DOHH2 (cell line): Measurements from ENCODE around the gene CGN.

Experiments used
- H3F3A ChIP-seq: fragments of 200-600 bp; sonication (generic), shearing (Covaris generic); 2 replicates; pipeline ENCODE4 v1.6.0; 2016; ENCODE audit warnings: antibody characterized with exemption, mild to moderate bottlenecking; ENCODE audit not compliant: control insufficient read depth, insufficient read depth
- H3K27ac ChIP-seq: fragments of 200-600 bp; sonication (generic); 2 replicates; pipeline ENCODE4 v1.5.1; 2014; ENCODE audit warnings: low read depth, mild to moderate bottlenecking, low read length, moderate library complexity
- H3K27me3 ChIP-seq: fragments of 200-600 bp; sonication (generic); 2 replicates; pipeline ENCODE4 v1.6.1; 2014; ENCODE audit warnings: mild to moderate bottlenecking, low read length, mixed read lengths; ENCODE audit not compliant: control insufficient read depth
- H3K36me3 ChIP-seq: fragments of 200-600 bp; sonication (generic); 2 replicates; pipeline ENCODE4 v1.6.1; 2014; ENCODE audit warnings: mild to moderate bottlenecking, low read length, moderate library complexity, mixed read lengths; ENCODE audit not compliant: control insufficient read depth
- H3K4me1 ChIP-seq: fragments of 200-600 bp; sonication (generic); 2 replicates; pipeline ENCODE4 v1.6.1; 2014; ENCODE audit warnings: mild to moderate bottlenecking, low read length, mixed read lengths; ENCODE audit not compliant: control insufficient read depth
- H3K4me2 ChIP-seq: fragments of 200-600 bp; sonication (generic); 2 replicates; pipeline ENCODE4 v1.6.0; 2014; ENCODE audit warnings: mild to moderate bottlenecking, low read length, moderate library complexity
- H3K4me3 ChIP-seq: fragments of 200-600 bp; sonication (generic); 2 replicates; pipeline ENCODE4 v1.5.1; 2014; ENCODE audit warnings: mild to moderate bottlenecking, low read length, mixed read lengths
- H3K79me2 ChIP-seq: fragments of 200-600 bp; sonication (generic); 2 replicates; pipeline ENCODE4 v1.6.1; 2014; ENCODE audit warnings: mild to moderate bottlenecking, low read length, mixed read lengths; ENCODE audit not compliant: control insufficient read depth
- H3K9me2 ChIP-seq: fragments of 200-600 bp; sonication (generic); replicated peaks from 2 replicates; pipeline ENCODE4 v1.6.1; 2014; ENCODE audit warnings: mild to moderate bottlenecking, low read length, mixed read lengths; ENCODE audit not compliant: control insufficient read depth
- H3K9me3 ChIP-seq: fragments of 200-600 bp; sonication (generic); 2 replicates; pipeline ENCODE4 v1.6.1; 2014; ENCODE audit warnings: antibody characterized with exemption, low read length, mixed read lengths; ENCODE audit not compliant: control insufficient read depth, insufficient read depth
- H4K20me1 ChIP-seq: fragments of 200-600 bp; sonication (generic); 2 replicates; pipeline ENCODE4 v1.6.0; 2014; ENCODE audit warnings: low read depth, mild to moderate bottlenecking, antibody characterized with exemption, low read length, moderate library complexity; ENCODE audit not compliant: control insufficient read depth, insufficient read depth
- EZH2phosphoT487 ChIP-seq: fragments of 200-600 bp; sonication (generic); IDR thresholded peaks from 2 replicates; pipeline ENCODE4 v1.6.1; 2017; ENCODE audit warnings: borderline replicate concordance, mild to moderate bottlenecking, antibody characterized with exemption, low read length, moderate library complexity, mixed read lengths
- TF ChIP-seq, protein P1 (sequence below): fragments of 200-600 bp; sonication (generic); IDR thresholded peaks from one replicate; pipeline ENCODE4 v1.5.1; 2014; ENCODE audit warnings: antibody characterized with exemption, mild to moderate bottlenecking, low read depth, low read length; ENCODE audit not compliant: poor library complexity, severe bottlenecking

CGN gene

DNA sequence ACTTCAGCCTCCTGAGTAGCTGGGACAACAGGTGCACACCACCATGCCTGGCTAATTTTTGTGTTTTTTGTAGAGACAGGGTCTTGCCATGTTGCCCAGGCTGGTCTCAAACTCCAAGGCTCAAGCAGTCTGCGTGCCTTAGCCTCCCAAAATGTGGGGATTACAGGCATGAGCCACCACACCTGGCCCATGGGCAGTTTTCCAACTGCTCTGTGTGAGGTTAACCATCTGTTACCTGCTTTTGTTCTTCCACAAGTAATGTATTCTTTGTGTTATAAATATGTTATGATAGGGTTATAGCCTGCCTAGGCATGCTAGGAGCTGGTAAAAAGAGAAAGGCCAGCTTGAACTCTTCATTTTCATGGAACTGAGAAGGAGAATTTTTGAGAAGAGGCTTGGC, 59.6 kb downstream of the CGN start:
- H3K4me2 ChIP-seq: no peak overlapping the region
- H3K9me3 ChIP-seq: no peaks in the 10 kb centered on the region
- H3F3A ChIP-seq: no peaks in the 10 kb centered on the region
- H4K20me1 ChIP-seq: no peaks in the 10 kb centered on the region
- H3K79me2 ChIP-seq: no peaks in the 10 kb centered on the region
- no peak for TF ChIP-seq EZH2phosphoT487
- TF ChIP-seq, protein P1, sequence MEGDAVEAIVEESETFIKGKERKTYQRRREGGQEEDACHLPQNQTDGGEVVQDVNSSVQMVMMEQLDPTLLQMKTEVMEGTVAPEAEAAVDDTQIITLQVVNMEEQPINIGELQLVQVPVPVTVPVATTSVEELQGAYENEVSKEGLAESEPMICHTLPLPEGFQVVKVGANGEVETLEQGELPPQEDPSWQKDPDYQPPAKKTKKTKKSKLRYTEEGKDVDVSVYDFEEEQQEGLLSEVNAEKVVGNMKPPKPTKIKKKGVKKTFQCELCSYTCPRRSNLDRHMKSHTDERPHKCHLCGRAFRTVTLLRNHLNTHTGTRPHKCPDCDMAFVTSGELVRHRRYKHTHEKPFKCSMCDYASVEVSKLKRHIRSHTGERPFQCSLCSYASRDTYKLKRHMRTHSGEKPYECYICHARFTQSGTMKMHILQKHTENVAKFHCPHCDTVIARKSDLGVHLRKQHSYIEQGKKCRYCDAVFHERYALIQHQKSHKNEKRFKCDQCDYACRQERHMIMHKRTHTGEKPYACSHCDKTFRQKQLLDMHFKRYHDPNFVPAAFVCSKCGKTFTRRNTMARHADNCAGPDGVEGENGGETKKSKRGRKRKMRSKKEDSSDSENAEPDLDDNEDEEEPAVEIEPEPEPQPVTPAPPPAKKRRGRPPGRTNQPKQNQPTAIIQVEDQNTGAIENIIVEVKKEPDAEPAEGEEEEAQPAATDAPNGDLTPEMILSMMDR: no peak
- no peak overlapping the region for H3K4me3 ChIP-seq
- no peaks in the 10 kb centered on the region for H3K36me3 ChIP-seq
- H3K27ac ChIP-seq: no peak overlapping the region
- no peaks in the 10 kb centered on the region for H3K4me1 ChIP-seq
- H3K27me3 ChIP-seq: no peaks in the 10 kb centered on the region; the same call in 1 of the 2 replicates
- H3K9me2 ChIP-seq: no peaks in the 10 kb centered on the region

DNA sequence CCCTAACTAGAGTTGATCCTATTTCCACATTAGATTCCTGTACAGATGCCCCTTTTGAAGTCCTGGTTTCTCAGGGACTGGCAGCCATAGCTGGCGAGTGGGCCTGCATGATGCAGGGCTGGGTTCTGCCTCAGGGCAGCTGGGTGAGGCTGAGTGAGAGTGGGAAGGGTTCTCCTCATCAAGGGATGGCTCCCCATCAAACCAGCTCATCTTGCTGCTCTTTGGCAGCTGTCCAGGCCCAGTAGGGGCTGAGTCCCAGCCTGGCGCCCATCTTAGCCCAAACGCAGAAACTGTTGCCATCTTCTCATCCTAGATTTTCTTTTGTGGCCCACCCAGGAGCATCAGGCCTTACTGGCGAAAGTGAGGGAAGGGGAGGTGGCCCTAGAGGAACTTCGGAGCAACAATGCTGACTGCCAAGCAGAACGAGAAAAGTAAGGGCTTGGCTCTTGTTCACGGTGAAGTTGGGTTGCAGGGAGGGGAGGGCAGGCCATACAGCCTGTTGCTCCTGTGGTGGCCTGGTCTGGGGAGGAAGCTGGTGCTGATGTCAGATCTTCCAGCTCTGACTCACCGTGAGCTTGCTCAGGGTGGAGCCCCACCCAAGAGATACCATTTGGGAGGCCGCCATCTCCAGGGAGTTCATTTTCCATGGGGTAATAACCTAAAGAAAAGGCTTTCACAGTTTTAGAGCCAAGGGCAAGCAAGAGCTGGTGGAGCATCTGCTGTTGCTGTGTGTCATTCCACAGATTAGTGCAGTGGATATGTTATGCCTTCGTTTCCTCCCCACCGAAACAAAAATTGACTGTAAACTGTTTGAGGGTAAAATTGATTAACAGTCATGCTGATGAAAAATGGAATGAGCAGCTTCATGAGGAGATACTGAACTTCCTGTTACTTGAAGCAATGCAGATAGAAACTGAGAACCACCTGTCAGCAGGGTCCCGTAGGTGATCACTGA, 63.7 kb downstream of the CGN start:
- Histone ChIP-seq H3K36me3 (no peaks in the 10 kb centered on the region), H3K9me2 (no peaks in the 10 kb centered on the region), H3F3A (no peaks in the 10 kb centered on the region), H3K4me1 (no peaks in the 10 kb centered on the region), H4K20me1 (no peaks in the 10 kb centered on the region), H3K27ac (no peak overlapping the region), H3K4me3 (no peak overlapping the region), H3K4me2 (no peak overlapping the region), H3K79me2 (no peaks in the 10 kb centered on the region), H3K9me3 (no peaks in the 10 kb centered on the region), H3K27me3 (no peaks in the 10 kb centered on the region)
- TF ChIP-seq EZH2phosphoT487: no peak
- TF ChIP-seq, protein P1: no peak

DNA sequence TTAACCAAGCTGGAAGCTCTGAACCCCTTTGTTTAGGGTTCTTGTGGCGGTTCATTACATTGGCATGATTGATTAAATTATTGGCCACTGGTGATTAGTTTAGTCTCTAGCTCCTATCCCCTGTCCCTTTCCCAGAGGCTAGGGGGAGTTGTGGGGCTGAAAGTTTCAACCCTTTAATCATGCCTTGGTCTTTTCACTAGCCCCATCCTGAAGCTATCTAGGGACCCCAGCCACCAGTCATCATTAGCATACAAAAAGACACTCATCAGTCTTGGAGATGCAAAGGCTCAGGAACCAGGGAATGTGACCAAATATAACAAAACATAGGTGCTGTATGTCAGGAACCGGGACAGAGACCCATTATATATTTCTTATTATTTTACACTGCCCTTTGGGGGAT, 66.0 kb downstream of the CGN start:
- Histone ChIP-seq H3K4me2 (no peak overlapping the region), H3K9me3 (no peaks in the 10 kb centered on the region), H3K27ac (no peak overlapping the region), H3K4me3 (no peak overlapping the region), H3K9me2 (no peaks in the 10 kb centered on the region), H3F3A (no peaks in the 10 kb centered on the region), H3K27me3 (no peaks in the 10 kb centered on the region), H4K20me1 (no peaks in the 10 kb centered on the region), H3K4me1 (no peaks in the 10 kb centered on the region), H3K79me2 (no peaks in the 10 kb centered on the region), H3K36me3 (no peaks in the 10 kb centered on the region)
- TF ChIP-seq EZH2phosphoT487: no peak
- TF ChIP-seq, protein P1: no peak
